Right lobe of liver (tissue), 6 donors: ENCODE measurements around the gene LY6G6D. TPM values are rescaled to one million over a fixed set of nuclear protein-coding genes. Genes with fewer than 3 reads are reported as not detected.

ENCODE experiments used
- ATAC-seq, 4 donors: fragments of 200-7000 bp; cut with Tn5 transposase; one replicate each; pipeline ENCODE4 v1.9.1; 2020; ENCODE audit warnings: mild to moderate bottlenecking in 4 of 4, moderate library complexity in 4 of 4
- DNase-seq, 3 donors: peaks; one replicate each; pipeline ENCODE4 v3.0.0-alpha.2; 2020
- H3K27ac ChIP-seq, 3 donors: fragments of 200-600 bp; one replicate each; pipeline ENCODE4 v1.8.0; 2022
- H3K27me3 ChIP-seq, 2 donors: fragments of 200-600 bp; one replicate each; pipeline ENCODE4 v1.8.0; 2022
- H3K36me3 ChIP-seq, 4 donors: fragments of 200-600 bp; sonication (generic) in 1 of 4; one replicate each; pipeline versions ENCODE4 v1.5.1 to v1.8.0; 2017 to 2022; ENCODE audit warnings: control low read depth in 1 of 4
- H3K4me1 ChIP-seq, 4 donors: fragments of 200-600 bp; sonication (generic) in 1 of 4; one replicate each; pipeline versions ENCODE4 v1.5.1 to v1.8.0; 2017 to 2022; ENCODE audit warnings: control low read depth in 1 of 4
- H3K4me3 ChIP-seq, 3 donors: fragments of 200-600 bp; one replicate each; pipeline ENCODE4 v1.8.0; 2022
- H3K9me3 ChIP-seq, 4 donors: fragments of 200-600 bp; sonication (generic) in 1 of 4; one replicate each; pipeline versions ENCODE4 v1.5.1 to v1.8.0; 2017 to 2022; ENCODE audit warnings: control low read depth in 1 of 4
- CTCF ChIP-seq, 4 donors: fragments of 200-600 bp in 3 of 4; fragments of 450-650 bp in 1 of 4; IDR thresholded peaks; one replicate each; pipeline versions ENCODE4 v1.5.1 to v1.8.0; 2016 to 2022; ENCODE audit warnings: antibody characterized with exemption in 4 of 4, mild to moderate bottlenecking in 2 of 4
- POLR2A ChIP-seq: fragments of 450-650 bp; IDR thresholded peaks from one replicate; pipeline ENCODE4 v1.6.1; 2017; ENCODE audit warnings: antibody characterized with exemption, mild to moderate bottlenecking
- WGBS: methylation state at CpG from one replicate; pipeline ENCODE4 v1.1.6; 2018; ENCODE audit warnings: low coverage, low lambda C conversion rate; ENCODE audit not compliant: insufficient coverage; ENCODE audit errors: missing lambda C conversion rate; 5-methylcytosine and 5-hydroxymethylcytosine counted together
- intact Hi-C, 2 donors: fragments of 100-400 bp; cut with DNase I; formaldehyde crosslinking; loops; one replicate each; pipeline versions ENCODE4 v1.11.2 to v1.14.1; 2022
- total RNA-seq, 6 experiments: library from RNA; depleted of rRNA in 2 of 6; stranded (reverse); fragments of >200 nt in 2 of 6; fragmentation: NEBNext Ultra II Directional in 3 of 6; extraction: Animal tissue kit (Norgen Biotek cat#: 25700) in 3 of 6; gene quantifications; one replicate each; pipeline versions ENCODE4 v1.1.0 to v1.2.4, GENCODE V29; 2016 to 2023
- donor health status: DM: no; HTN: yes; CAD: no.
- donor health status: DM: no; HTN: no; CAD: no.
- donor health status: DM: no; HTN: no; CAD: no.
- donor health status: DM: no; HTN: yes; CAD: no.
- donor health status: DM: no; HTN: yes; CAD: no.

Gene LY6G6D
- total RNA-seq, 6 experiments from 2014 or later, result not detected

GRCh38 chr6:31737991-31738979 is 23.1 kb downstream of the LY6G6D start:
- intact Hi-C loops, result no loop called here
- Histone ChIP-seq H3K4me3 (peak overlapping the region in 1 of 3 donors; percentile 65), H3K9me3 (no peaks in the 10 kb centered on the region), H3K27me3 (no peaks in the 10 kb centered on the region), H3K36me3 (peaks cover 0 to 8% (median 4%) of the 10 kb centered on the region in 4 donors), H3K4me1 (peaks cover 0 to 42% (median 5%) of the 10 kb centered on the region in 4 donors), H3K27ac (peak overlapping the region; percentile 87 to 97 (median 93))
- DNase-seq (peak; percentile 62 to 68 (median 63)), ATAC-seq (peak; percentile 8 to 45 (median 27))
- 2% methylated on average over 6 of the region's 6 CpGs for WGBS
- no peak for TF ChIP-seq POLR2A
- peak in 3 of 4 donors; percentile 2 to 39 (median 9) for TF ChIP-seq CTCF (IDR thresholded peaks at IDR 0.05)

GRCh38 chr6:31739639-31740396 is 24.7 kb downstream of the LY6G6D start, which contains the start of gene MSH5:
Gene MSH5 (plus strand): TSS chr6:31740005. CDS start chr6:31740467, 462 bp downstream.
- peak; percentile 97 to 99 (median 99) for DNase-seq

GRCh38 chr6:31740397-31741223 is 25.5 kb downstream of the LY6G6D start:
- H3K4me1 ChIP-seq, result peaks cover 0 to 37% (median 5%) of the 10 kb centered on the region in 4 donors
- no peaks in the 10 kb centered on the region for H3K27me3 ChIP-seq
- intact Hi-C loops, result no loop called here
- no peaks in the 10 kb centered on the region for H3K9me3 ChIP-seq
- no peak for ATAC-seq
- WGBS, result 23% methylated on average over 24 of the region's 29 CpGs
- TF ChIP-seq CTCF (IDR thresholded peaks at IDR 0.05) (no peak), POLR2A (no peak)
- DNase-seq, result peak in 2 of 3 donors; percentile 43 to 63
- H3K36me3 ChIP-seq, result no peaks in the 10 kb centered on the region
- H3K4me3 ChIP-seq, result peak overlapping the region; percentile 65 to 79 (median 76)
- H3K27ac ChIP-seq, result peak overlapping the region; percentile 16 to 76 (median 50)

More at GRCh38 chr6:31739639-31740396, 24.7 kb downstream of the LY6G6D start, which contains the start of gene MSH5:
- intact Hi-C loops, result no loop called here
- peak within 1 kb of the TSS; percentile 65 to 79 (median 76) for H3K4me3 ChIP-seq
- no peaks in the 10 kb centered on the region for H3K36me3 ChIP-seq
- H3K27me3 ChIP-seq, result no peaks in the 10 kb centered on the region
- ATAC-seq, result peak; percentile 76 to 92 (median 87)
- H3K4me1 ChIP-seq, result peaks cover 0 to 42% (median 5%) of the 10 kb centered on the region in 4 donors
- no peaks in the 10 kb centered on the region for H3K9me3 ChIP-seq
- H3K27ac ChIP-seq, result peak within 1 kb of the TSS; percentile 87 to 97 (median 93)
- TF ChIP-seq CTCF (IDR thresholded peaks at IDR 0.05), result no peak
- TF ChIP-seq POLR2A, result peak; percentile 50
- 0% methylated on average over 44 of the region's 58 CpGs for WGBS

GRCh38 chr6:31741815-31742214 is 26.7 kb downstream of the LY6G6D start:
- Histone ChIP-seq H3K36me3 (no peaks in the 10 kb centered on the region), H3K27me3 (no peaks in the 10 kb centered on the region), H3K27ac (no peak overlapping the region), H3K9me3 (no peaks in the 10 kb centered on the region), H3K4me3 (no peak overlapping the region), H3K4me1 (peaks cover 0 to 32% (median 4%) of the 10 kb centered on the region in 4 donors)
- WGBS, result 74% methylated on average over 2 of the region's 2 CpGs
- DNase-seq (no peak), ATAC-seq (no peak)
- TF ChIP-seq CTCF (IDR thresholded peaks at IDR 0.05) (no peak), POLR2A (no peak)
- intact Hi-C loops, result no loop called here
